Activated T-cell treated with anti-CD3 and anti-CD28 coated beads for 48 hours (primary cell): Measurements from ENCODE around the gene PLPP4.

ENCODE experiments used
- DNase-seq: peaks from one replicate; pipeline ENCODE4 v3.0.0-alpha.2; 2020; ENCODE audit warnings: low read depth

Gene PLPP4

DNA sequence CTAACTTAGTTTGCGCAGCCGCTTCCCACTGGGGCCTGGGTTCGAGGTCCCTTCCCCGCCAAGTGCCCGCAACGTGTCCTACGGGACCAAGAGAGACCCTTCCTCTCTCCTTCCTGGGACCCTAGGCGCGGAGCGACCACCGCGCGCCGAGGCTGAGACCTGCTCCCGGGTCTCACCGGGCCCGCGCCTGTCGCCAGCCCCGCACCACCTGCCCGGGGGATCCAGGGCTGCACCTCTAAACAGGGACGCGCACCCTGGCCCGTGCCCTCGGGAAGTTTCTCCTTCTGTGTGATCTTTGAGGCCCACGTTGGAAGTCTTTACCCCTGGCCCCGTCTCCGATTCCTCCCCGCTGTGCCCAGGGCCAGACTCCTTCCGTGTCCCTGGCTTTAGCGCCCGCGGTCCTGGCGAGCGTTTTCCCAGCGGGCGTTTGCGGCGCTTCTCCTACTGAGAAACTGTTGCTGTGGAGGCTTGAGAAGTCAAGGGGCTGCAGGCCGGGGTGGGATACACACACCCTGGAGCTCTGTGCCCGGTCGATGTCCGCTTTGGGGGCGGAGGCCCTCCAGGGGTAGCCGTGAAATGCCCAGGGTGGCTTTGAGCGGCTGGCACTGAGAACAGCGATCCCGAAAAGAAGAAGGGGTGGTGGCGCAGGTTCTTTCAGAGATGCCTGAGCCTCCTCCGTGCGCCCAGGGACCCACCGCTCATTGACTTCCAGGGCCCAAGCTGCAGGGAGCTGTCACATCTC lies 575 bp downstream of the PLPP4 start:
- no peak for DNase-seq

DNA sequence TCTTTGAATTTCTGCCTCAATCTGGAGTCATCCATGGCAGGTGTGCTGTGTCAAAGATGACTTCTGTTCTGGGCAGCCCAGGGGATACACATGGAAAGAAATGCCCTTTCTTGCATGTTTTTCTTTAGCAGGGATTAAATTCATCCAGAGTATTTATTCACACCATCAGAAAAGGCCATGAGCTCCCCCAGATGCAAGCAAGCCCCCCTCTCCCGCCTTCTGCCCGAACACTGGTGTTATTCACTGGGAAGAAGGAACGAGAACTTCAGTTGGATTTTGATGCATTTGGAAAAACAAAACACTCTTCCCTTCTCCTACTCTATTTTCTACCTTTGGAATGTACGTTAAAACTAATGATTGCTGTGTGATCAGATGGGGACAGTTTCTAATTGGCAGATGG lies 1.4 kb downstream of the PLPP4 start:
- no peak for DNase-seq

DNA sequence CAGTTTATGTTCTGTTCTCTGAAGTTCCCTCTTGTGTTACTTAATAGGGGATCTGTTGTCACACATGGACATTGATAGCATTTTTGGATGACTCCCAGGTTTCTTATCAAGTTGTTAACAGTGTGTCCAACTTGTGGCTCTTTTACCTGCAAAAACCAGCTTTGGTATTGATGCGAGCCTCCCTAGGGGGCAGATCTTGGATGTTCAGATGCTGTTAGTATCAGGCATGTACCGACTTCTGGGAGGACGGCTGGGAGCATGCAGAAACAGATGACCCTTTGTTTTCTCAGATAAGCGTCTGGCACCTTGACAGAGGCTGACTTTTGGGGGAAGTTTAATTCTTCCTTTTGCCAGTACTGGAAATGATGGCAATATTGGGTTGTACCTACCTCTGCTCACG lies 2.2 kb downstream of the PLPP4 start:
- DNase-seq: no peak

DNA sequence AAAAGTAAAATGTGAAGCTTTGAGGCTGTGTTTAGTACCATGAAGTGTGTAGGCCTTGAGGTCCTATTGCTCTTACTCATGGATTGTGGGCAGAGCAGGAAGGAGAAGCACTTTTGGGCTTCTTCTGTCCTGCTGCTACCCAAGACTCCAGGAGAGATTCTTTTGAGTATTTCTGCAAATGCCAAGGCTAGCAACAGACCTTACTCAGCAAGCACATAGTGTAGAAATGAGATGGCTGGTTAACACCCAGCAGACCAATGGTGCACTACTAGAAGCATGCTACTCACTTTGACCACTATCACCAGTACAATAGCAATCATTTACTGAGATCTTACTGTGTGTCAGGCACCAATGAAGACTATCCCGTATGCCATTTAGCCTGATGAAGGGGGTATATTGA lies 3.2 kb downstream of the PLPP4 start:
- DNase-seq: no peak

DNA sequence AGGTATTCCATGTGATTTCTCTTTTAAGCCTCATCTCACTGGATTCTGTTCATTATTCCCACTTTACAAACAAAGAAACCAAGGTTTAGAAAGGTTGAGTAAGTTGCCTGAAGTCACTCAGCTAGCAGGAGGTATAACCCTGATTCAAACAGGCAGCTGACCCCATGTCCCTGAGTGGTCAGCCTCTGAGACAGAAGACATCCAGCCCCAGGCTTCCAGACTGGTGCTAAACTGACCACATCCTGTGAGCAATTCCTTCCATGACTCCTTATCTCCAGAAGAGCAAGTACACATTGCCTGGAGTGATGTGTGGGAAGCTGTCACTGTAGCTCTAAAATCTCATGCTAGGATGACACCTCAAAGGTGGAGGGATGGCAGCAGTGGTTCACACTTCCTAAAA lies 3.7 kb downstream of the PLPP4 start:
- no peak for DNase-seq

DNA sequence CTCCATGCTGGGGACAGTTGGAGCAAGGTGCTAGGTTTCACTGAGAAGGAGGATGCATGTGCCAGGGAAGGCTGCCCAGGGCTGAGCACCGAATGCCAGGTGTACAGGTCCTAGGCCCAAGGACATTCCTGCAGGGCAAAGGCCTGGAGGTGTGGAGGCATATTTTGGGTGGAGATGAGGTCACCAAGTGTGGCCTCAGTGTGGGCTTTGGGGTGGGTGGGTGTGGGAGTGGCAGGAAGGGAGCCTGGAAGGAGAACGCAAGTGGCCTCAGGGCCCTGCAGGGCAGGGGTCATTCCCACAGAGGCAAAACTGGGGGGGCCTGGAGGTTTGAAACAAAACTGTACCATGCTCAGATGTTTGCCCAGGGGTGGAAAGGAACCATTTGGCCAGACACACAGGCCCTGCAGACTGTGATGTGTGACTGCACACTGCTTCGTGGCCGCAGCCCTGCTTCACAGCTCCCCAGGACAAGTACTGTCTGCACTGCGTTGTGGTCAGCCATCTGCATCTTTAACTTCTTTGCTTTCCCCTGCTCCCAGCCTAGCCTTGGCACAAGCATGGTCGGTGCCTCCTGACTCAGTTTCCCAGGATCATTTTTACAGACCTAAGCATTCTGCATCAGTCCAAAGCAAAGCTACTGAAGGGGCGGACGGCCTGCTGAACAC lies 5.1 kb downstream of the PLPP4 start:
- DNase-seq: no peak

DNA sequence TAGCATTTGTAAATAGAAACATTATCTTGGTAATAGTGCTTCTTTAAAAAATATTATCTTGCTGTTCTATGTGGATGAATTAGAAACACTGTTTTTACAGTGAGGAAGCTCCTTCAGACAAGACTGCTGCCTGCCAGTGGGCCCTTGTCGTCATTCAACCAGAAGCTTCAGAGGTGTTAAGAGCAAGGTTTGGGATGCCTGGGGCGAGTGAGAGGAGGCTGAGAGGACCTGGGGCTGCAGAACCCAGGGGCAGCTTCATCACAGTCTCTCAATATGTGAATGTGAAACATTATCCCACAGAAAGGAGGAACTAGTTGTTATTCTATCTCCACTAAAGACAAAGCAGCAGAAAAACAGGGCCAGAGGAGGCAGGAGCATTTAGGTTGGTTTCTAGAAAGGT lies 8.1 kb downstream of the PLPP4 start:
- DNase-seq: no peak

DNA sequence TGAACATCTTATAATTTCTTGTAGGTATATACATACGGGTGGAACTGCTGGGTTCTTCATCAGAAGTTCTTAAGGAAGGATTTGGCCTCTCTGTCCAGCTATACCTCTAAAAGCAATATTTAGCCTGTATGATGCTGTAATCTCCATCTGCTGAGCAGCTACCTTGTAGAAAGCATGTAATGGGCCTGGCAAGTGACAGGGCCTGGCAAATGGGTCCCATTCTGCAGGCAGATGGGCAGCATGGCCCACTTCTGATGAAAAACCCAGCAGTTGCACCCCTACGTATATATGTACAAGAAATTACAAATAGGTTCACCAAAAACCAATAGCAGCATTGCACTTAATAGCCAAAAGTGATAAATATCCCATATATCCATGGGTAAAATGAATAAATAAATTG lies 9.0 kb downstream of the PLPP4 start:
- DNase-seq: no peak

DNA sequence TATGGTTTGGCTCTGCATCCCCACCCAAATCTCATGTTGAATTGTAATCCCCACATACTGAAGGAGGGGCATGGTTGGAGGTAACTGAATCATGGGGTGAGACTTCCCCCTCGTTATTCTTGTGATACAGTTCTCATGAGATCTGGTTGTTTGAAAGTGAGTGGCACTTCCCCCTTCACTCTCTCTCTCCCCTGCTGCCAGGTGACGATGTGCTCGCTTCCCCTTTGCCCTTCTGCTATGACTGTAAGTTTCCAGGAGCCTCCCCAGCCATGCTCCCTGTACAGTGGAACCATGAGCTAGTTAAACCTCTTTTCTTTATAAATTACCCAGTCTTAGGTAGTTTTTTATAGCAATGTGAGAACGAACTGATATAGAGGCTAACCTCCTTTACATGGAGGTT lies 16.6 kb downstream of the PLPP4 start:
- no peak for DNase-seq

DNA sequence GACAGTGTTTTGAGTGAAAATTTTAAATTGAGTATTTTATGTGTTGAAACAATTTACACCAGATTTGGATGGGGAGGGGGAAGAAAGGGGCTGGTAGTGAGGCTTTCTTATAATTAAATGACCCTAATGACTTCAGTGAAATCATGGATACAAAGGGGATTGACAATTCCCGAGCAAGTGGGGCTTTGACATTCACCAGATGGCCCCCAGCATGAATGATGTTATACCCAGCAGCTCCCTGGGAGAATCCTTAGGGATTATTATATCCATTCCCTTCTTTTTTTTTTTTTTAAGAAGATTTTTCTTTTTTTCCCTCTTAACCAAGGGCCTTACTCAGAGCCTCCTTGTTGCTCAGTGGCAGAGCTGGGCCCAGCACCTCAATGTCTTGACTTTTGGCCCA lies 17.9 kb downstream of the PLPP4 start:
- DNase-seq: no peak

DNA sequence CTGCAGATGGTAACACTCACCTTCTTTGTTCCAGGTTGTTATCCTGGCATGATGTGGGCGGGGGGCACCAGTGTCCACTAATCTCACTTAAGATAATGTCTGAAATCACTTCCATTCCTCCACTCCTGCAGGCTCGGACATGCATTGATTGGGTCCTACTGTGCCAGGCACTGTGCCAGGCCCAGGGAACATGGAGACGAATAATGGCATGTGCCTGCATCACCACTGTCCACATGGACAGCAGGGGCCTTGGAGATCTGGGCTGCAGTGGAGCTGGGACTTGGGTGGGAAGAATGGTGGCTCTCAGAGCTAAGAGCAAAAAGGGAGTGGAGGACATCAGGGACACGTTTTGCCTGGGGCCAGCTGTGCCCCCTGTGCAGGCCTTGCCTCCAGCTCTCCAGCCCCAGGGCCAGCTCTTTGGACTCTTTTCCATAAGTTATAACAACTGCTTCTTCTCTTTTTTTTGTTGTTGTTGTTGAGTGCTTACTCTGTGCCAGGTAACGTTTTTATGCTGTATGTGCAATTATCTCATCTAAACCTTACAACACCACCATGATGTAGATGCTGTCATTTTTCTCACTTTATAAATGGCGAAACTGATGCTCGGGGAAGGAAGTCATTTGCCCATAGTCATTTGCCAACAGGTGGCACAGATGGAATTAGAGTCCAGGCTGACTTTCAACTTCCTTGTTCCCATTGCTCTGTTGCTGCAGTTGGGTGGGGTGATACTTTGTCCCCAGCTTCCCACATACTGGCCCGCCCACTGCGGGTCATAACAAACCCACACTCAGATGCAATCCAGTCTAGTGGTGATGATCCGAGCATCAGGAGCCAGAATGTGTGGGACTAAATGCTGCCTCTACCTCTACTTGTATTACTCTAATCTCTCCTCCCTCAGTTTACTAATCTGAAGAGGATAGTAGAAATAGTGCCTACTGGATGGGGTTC lies 19.1 kb downstream of the PLPP4 start:
- DNase-seq: no peak

DNA sequence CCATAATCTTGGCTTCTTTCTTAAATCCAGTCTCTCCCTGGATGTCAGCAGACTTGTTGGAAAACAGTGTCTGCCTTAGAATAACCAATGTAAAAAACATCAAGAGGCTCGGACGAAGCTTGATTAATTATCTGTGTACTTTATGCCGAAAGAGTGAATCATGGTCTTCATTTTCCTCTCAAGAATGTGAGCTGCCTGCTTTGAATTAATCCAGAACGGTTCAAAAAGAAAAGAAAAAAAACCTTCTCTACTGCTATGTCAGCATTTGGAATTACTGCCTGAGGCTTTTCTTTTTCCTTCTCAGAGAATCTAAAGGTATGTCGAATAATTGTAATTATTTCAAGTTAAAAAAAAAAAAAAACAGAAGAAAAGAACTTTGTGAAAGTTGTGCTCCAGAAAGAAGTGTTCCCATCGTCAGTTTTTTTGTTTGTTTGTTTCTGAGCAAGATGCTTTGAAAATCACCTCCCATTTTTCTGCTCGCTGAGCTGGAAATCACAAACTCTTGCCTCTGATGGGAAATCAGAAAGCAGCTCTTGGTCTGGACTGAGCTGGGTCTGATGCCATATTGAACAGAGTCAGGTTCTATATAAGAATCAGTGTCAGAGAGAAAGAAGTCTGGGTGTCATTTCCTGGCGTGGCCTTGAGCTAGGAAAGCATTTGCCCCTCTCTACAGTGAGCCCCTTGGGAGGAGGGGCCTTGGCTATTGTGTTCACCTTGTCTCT lies 20.2 kb downstream of the PLPP4 start:
- no peak for DNase-seq

DNA sequence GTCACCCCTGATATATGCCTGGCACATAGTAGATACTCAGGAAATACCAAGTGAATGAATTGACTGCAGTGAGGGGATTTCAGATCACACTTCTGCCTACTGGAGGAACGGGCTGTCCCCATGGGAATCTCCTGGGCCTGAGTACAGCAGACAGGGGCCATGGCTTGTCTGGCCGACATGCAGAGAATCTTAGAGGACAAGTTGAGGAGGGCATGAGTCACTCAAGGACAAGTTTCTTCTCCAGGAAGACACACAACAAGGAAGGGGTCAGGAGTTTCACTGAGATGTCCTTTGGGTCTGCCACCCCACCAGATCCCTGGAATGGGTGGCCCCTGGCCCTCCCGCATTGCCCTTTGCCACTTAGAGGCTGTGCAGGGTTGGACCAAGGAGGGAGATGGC lies 20.7 kb downstream of the PLPP4 start:
- no peak for DNase-seq

DNA sequence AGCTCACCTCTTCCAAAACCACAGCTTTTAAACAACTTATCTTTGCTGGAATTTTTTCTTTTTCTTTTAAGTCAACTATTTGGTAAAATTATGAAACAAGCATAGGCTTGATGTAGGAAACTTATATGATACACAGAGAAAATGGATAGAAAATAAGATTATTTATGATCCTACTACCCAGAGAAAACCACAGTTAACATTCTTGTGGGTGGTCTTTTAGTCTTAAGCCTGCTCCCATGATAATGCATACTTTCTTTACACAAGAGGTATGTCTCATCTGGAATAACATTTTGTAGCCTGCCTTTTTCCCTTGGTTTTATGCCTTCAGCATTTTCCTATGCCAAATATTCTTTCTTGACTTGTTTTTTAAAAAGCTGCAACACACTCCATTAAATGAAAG lies 21.4 kb downstream of the PLPP4 start:
- no peak for DNase-seq

DNA sequence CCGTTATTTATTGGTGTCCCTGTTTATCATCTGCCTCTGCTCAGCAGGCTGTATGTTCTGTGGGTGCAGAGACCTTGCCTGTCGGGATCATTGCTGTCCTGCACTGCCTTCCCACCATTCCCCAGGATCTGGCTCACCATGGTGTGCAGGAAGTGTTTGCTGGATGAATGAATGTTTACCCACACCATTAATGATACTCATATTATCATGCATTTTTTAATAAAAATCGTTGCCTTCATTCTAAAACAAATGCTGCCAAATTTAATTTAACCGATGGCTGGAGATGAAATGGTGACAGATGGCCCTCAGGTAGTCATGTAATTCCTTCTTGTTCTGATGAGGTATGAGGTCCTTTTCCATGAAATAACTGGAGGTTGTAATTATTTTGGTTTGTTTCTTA lies 22.5 kb downstream of the PLPP4 start:
- DNase-seq: no peak

DNA sequence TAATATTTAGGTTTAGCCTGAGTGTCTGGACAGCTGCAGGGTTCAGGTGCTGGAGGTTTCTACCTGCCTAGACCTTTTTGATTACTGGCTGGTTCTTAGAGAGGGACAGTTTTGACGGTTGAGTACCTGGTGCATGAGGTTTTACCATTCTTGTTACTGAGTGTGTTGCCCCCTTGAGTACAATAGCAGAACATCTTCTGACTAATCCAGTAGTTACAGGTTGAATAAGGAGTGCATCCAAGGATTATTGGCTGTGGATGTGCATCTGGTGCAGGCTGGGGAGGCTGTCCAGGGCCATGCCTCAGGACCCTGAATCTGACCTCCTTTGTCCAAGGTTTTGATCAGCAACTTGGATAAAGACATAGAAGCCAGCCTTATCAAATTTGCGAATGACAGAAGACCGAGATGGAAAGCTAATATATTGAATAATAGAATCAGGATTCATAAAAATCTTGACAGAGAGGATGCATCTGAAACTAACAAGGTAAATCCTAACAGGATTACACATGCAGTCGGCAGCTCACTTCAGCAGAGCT lies 23.1 kb downstream of the PLPP4 start:
- DNase-seq: no peak

DNA sequence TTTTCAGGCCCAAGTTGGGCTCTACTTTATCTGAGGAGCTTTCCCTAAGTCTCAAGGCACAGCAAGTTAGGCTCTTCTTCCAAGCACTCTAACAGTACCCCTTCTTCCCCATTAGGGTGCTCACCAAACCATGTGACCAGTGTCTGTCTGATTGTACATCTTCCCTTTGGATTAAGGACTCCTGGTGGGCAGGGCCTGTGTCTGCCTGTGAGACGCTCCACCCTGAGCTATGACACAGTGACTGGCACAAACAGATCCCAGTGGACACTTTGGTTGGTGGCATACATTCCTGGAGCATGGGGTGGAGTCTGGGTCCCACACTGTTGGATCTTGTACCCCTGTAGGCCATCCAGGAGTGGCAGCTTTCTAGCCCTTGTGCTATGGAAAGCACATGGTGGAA lies 23.8 kb downstream of the PLPP4 start:
- no peak for DNase-seq

DNA sequence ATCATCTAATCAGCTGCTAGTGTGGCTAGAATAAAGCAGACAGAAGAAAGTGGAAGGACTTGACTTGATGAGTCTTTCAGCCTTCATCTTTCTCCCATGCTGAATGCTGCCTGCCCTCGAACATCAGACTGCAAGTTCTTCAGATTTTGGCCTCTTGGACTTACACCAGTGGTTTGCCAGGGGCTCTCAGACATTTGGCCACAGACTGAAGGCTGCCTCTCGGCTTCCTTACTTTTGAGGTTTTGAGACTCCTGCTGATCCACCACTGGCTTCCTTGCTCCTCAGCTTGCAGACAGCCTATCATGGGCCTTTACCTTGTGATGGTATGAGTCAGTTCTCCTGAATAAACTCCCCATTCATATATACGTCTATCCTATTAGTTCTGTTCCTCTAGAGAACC lies 26.0 kb downstream of the PLPP4 start:
- no peak for DNase-seq

DNA sequence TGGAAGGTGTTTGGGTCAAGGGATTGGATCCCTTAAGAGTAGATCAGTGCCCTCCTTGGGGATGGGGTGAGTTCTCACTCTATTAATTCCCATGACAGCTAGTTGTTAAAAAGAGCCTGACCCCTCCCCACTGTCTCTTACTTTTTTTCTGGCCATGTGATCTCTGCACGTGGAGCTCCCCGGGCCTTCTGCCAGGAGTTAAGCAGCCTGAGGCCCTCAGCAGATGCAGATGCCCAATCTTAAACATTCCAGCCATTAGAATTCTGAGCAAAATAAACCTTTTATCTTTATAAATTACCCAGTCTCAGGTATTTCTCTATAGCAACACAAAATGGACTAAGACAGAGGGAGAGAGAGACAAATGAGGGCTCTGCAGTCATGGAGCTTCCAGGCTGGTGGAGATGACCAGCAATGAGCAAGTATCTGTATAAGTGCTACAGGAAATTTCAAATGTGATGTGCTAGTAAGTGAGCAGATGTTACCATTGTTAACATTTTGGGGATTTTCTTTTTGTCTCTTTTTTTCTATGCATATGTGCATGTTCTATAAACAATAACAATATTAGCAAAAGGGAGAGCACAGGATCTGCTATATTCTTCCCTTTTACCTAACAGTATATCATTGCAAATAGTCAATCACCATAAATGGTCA lies 26.7 kb downstream of the PLPP4 start:
- no peak for DNase-seq

DNA sequence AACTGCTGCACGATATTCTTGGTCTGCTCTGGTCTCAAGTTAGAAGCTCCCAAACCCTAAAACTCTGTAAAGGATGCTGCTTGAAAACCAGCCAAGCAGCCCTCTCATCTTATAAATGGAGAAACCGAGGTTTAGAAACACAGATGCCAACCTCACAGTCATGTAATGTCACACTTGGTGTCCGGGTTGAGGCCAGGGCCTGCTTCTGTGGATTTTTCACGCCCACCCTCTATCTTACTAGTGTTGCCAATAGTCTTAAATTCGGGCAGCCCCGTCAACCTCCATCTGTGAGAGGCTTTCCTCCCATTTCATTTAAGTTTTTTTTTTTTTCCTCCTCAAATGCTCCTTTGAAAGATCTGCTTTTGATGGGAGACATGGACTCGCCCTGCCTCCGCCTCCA lies 28.9 kb downstream of the PLPP4 start:
- no peak for DNase-seq

DNA sequence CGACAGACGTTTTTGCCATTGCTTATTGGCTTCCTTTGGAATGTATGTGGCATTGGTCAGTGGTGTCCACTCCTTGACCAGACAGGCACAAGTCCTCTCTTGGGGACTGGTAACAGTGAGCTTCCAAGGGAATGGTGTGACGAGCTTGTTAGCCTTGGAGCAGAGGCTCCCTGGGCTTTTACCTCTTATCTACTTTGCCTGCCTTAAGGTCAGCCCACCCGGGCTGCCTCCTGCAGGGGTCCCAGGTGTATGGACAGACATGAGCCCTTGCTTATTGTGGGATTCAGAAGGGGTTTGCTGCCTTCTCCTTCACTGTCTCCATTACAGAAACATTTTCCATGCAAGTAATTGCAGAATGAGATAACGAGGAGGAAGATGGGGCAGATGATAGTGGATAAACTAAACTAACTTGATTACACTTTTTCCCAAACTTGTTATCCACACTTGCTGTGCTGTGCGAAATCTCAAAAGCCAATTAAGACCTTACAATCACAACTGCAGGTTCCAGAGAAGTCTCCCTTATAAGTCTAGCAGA lies 29.7 kb downstream of the PLPP4 start:
- no peak for DNase-seq
